B cell (primary cell): ENCODE data around the gene NUBP2. TPM values are rescaled to one million over a fixed set of nuclear protein-coding genes. Genes with fewer than 3 reads are reported as not detected.

Experiments
- ATAC-seq: fragments of 200-7000 bp; cut with Tn5 transposase; one replicate; pipeline ENCODE4 v1.10.0; 2021; ENCODE audit warnings: low read depth, mild to moderate bottlenecking, moderate number of reproducible peaks, moderate library complexity
- CTCF ChIA-PET: fragments of 350-600 bp; sonication (Branson Sonifier 250); formaldehyde crosslinking; loops from one replicate; lab custom pipeline; 2021; ENCODE audit warnings: antibody characterized with exemption, inconsistent platforms; lab: Charles Lee
- POLR2A ChIA-PET: fragments of 350-600 bp; sonication (Branson Sonifier 250); formaldehyde crosslinking; loops from one replicate; lab custom pipeline; 2021; ENCODE audit warnings: antibody characterized with exemption; lab: Charles Lee
- DNase-seq: peaks from one replicate; pipeline ENCODE4 v3.0.0; 2013
- H2AFZ ChIP-seq: 2 replicates; pipeline ENCODE4 v1.6.1; 2012; ENCODE audit warnings: mild to moderate bottlenecking, low read depth, low read length; ENCODE audit not compliant: insufficient read depth, poor library complexity, severe bottlenecking
- H3K27ac ChIP-seq, 2 donors: 1 replicate in 1 of 2; 2 replicates in 1 of 2; pipeline ENCODE4 v1.5.1; 2012 to 2013; ENCODE audit warnings: low read length in 2 of 2, mild to moderate bottlenecking in 2 of 2, moderate library complexity in 1 of 2
- H3K27me3 ChIP-seq, 4 experiments: fragments of 200-600 bp in 1 of 4; sonication (generic) in 1 of 4; replicated peaks in 1 of 4; 1 replicate in 2 of 4; 2 replicates in 2 of 4; pipeline versions ENCODE4 v1.6.1 to v1.7.0; 2013 to 2016; ENCODE audit warnings: low read length in 3 of 4, mild to moderate bottlenecking in 2 of 4, mixed read lengths in 1 of 4, moderate library complexity in 1 of 4; ENCODE audit not compliant: insufficient read depth in 4 of 4, control insufficient read depth in 3 of 4; ENCODE audit errors: control extremely low read depth in 1 of 4
- H3K36me3 ChIP-seq, 2 experiments: replicated peaks in 1 of 2; 1 replicate in 1 of 2; 2 replicates in 1 of 2; pipeline versions ENCODE4 v1.6.1 to v1.7.1; 2013; ENCODE audit warnings: low read length in 1 of 2; ENCODE audit not compliant: insufficient read depth in 2 of 2, control insufficient read depth in 1 of 2; ENCODE audit errors: control extremely low read depth in 1 of 2, extremely low read depth in 1 of 2
- H3K4me1 ChIP-seq, 2 donors: fragments of 200-600 bp in 1 of 2; sonication (generic) in 1 of 2; 1 replicate in 1 of 2; 2 replicates in 1 of 2; pipeline versions ENCODE4 v1.5.1 to v1.6.1; 2013 to 2017; ENCODE audit warnings: low read length in 2 of 2; ENCODE audit not compliant: control insufficient read depth in 2 of 2, insufficient read depth in 2 of 2
- H3K4me2 ChIP-seq: replicated peaks from 2 replicates; pipeline ENCODE3; 2012; ENCODE audit warnings: mild to moderate bottlenecking, low read depth, low read length; ENCODE audit not compliant: poor library complexity, severe bottlenecking
- H3K4me3 ChIP-seq, 5 experiments: fragments of 200-600 bp in 1 of 5; sonication (generic) in 1 of 5; 1 replicate in 3 of 5; 2 replicates in 2 of 5; pipeline versions ENCODE4 v1.5.1 to v1.7.0; 2011 to 2016; ENCODE audit warnings: low read length in 4 of 5, mild to moderate bottlenecking in 4 of 5, low read depth in 2 of 5, control low read depth in 1 of 5, moderate library complexity in 1 of 5; ENCODE audit not compliant: insufficient read depth in 1 of 5; ENCODE audit errors: control extremely low read depth in 1 of 5, extremely low read depth in 1 of 5
- H3K79me2 ChIP-seq: fragments of 200-600 bp; sonication (generic); one replicate; pipeline ENCODE4 v1.6.0; 2016; ENCODE audit warnings: low read length; ENCODE audit not compliant: control insufficient read depth, insufficient read depth
- H3K9ac ChIP-seq: fragments of 200-600 bp; sonication (generic); 2 replicates; pipeline ENCODE4 v1.6.1; 2017; ENCODE audit warnings: mild to moderate bottlenecking, low read length, moderate library complexity
- H3K9me3 ChIP-seq, 3 donors: one replicate each; pipeline versions ENCODE4 v1.6.1 to v1.7.1; 2013; ENCODE audit warnings: low read length in 2 of 3; ENCODE audit not compliant: control insufficient read depth in 2 of 3, insufficient read depth in 1 of 3; ENCODE audit errors: control extremely low read depth in 1 of 3
- H4K20me1 ChIP-seq: 2 replicates; pipeline ENCODE4 v1.6.0; 2012; ENCODE audit warnings: mild to moderate bottlenecking, low read length; ENCODE audit not compliant: insufficient read depth, control insufficient read depth, poor library complexity, severe bottlenecking
- H3K27ac Mint-ChIP-seq: one replicate; pipeline ENCODE4 v1.8.0; 2021; ENCODE audit warnings: mixed read lengths
- H3K27me3 Mint-ChIP-seq: one replicate; pipeline ENCODE4 v1.8.0; 2021; ENCODE audit warnings: mixed read lengths
- H3K4me1 Mint-ChIP-seq: one replicate; pipeline ENCODE4 v1.8.0; 2021; ENCODE audit warnings: mixed read lengths
- H3K4me3 Mint-ChIP-seq: one replicate; pipeline ENCODE4 v1.8.0; 2021; ENCODE audit warnings: mixed read lengths
- H3K9me3 Mint-ChIP-seq: one replicate; pipeline ENCODE4 v1.8.0; 2022; ENCODE audit warnings: mixed read lengths; ENCODE audit not compliant: insufficient read depth
- EZH2 ChIP-seq: IDR thresholded peaks from 2 replicates; pipeline ENCODE4 v1.6.1; 2012; ENCODE audit warnings: borderline replicate concordance, low read depth, mild to moderate bottlenecking, moderate library complexity, low read length; ENCODE audit not compliant: insufficient read depth, poor library complexity, severe bottlenecking
- WGBS: methylation state at CpG from one replicate; pipeline ENCODE4 v1.1.5; 2013; ENCODE audit warnings: missing lambda C conversion rate; ENCODE audit not compliant: insufficient coverage; 5-methylcytosine and 5-hydroxymethylcytosine counted together
- intact Hi-C: fragments of 100-400 bp; cut with micrococcal nuclease; formaldehyde crosslinking; loops from one replicate; pipeline ENCODE4 v1.10.0; 2022
- polyA plus RNA-seq: library from polyadenylated mRNA; depleted of rRNA; stranded (reverse); fragments of >200 nt; gene quantifications from 2 replicates; pipeline ENCODE4 v1.2.3, GENCODE V29; 2012
- total RNA-seq, 2 donors: library from RNA; stranded (reverse); fragments of 120-200 nt in 1 of 2; gene quantifications; 1 replicate in 1 of 2; 2 replicates in 1 of 2; pipeline versions ENCODE4 v1.2.3 to v1.2.4, GENCODE V29; 2013 to 2022
- TF ChIP-seq, protein P1 (sequence below): fragments of 200-600 bp; IDR thresholded peaks from one replicate; pipeline ENCODE4 v1.8.0; 2022; ENCODE audit warnings: antibody characterized with exemption, mild to moderate bottlenecking

Gene NUBP2
- total and polyA plus RNA-seq, 2 donors (not counting 1 experiment from before 2014, with no cell fraction given), result 50.2 to 71.7 TPM

DNA sequence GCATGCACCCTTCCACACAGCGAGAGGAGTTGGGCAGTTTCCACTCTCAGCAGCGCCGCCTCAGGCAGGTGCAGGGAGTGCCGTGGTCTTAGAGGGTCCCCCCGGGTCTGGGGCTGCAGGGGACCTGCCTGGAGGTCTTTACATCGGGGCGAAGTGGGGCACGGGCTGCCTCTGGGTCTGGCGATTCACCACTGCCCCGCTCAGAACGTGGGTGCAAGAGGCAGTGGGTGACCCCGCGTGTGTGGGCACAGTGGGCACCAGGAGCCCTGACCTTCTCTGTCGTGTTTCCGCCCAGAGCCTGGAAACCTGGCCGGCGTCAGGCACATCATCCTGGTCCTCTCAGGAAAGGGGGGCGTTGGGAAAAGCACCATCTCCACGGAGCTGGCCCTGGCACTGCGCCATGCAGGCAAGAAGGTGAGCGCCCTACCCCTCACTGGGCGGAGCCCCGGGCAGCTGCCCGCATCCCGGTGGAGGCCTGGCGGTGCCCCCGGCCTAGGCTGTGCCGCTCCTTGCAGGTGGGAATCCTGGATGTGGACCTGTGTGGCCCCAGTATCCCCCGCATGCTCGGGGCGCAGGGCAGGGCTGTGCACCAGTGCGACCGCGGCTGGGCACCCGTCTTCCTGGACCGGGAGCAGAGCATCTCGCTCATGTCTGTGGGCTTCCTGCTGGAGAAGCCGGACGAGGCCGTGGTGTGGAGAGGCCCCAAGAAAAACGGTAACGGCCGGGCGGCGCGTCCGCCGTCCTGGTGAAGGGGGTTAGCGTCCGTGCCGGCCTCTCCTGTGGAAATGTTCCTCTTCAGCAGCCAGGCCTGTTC, 3.7 kb downstream of the NUBP2 start:
- no peaks in the 10 kb centered on the region for H3K27me3 Mint-ChIP-seq
- no peaks in the 10 kb centered on the region for H3K9me3 Mint-ChIP-seq
- H3K9me3 ChIP-seq, result no peaks in the 10 kb centered on the region
- H4K20me1 ChIP-seq, result peaks cover 62% of the 10 kb centered on the region
- ATAC-seq, result no peak
- no peak overlapping the region for H3K27ac ChIP-seq
- no peaks in the 10 kb centered on the region for H3K27me3 ChIP-seq
- peaks cover 0 to 33% of the 10 kb centered on the region in 2 experiments for H3K36me3 ChIP-seq
- H3K79me2 ChIP-seq, result peaks cover 70% of the 10 kb centered on the region
- H3K4me2 ChIP-seq, result no peak overlapping the region
- H3K4me1 ChIP-seq, result peaks cover 4 to 17% of the 10 kb centered on the region in 2 donors
- intact Hi-C loops, result no loop called here
- POLR2A ChIA-PET, result no interaction called here
- H3K9ac ChIP-seq, result no peak overlapping the region
- H2AFZ ChIP-seq, result no peak overlapping the region
- H3K4me3 ChIP-seq, result no peak overlapping the region
- H3K27ac Mint-ChIP-seq, result no peak overlapping the region
- no peak for DNase-seq
- 97% methylated on average over 51 of the region's 51 CpGs for WGBS
- CTCF ChIA-PET, result no interaction called here
- H3K4me1 Mint-ChIP-seq, result peaks cover 15% of the 10 kb centered on the region
- no peak overlapping the region for H3K4me3 Mint-ChIP-seq
- TF ChIP-seq, protein P1, sequence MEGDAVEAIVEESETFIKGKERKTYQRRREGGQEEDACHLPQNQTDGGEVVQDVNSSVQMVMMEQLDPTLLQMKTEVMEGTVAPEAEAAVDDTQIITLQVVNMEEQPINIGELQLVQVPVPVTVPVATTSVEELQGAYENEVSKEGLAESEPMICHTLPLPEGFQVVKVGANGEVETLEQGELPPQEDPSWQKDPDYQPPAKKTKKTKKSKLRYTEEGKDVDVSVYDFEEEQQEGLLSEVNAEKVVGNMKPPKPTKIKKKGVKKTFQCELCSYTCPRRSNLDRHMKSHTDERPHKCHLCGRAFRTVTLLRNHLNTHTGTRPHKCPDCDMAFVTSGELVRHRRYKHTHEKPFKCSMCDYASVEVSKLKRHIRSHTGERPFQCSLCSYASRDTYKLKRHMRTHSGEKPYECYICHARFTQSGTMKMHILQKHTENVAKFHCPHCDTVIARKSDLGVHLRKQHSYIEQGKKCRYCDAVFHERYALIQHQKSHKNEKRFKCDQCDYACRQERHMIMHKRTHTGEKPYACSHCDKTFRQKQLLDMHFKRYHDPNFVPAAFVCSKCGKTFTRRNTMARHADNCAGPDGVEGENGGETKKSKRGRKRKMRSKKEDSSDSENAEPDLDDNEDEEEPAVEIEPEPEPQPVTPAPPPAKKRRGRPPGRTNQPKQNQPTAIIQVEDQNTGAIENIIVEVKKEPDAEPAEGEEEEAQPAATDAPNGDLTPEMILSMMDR, result no peak
- TF ChIP-seq EZH2, result no peak

DNA sequence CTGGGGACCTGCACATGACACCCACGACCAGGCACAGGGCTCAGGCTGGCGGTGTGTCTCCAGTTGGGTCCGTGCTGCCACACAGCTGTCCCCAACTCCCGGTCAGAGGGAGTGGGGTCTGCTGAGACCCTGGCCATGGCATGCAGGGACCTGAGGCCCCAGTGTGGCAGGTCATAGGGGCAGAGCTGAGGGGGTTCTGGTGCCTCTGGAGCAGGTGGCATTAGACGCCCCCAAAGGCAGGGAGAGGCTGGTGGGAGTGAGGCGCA, 4.2 kb downstream of the NUBP2 start:
- Histone ChIP-seq H3K79me2 (peaks cover 65% of the 10 kb centered on the region), H3K36me3 (peaks cover 0 to 33% of the 10 kb centered on the region in 2 experiments), H4K20me1 (peaks cover 57% of the 10 kb centered on the region), H3K27ac (no peak overlapping the region), H3K4me2 (no peak overlapping the region), H3K9me3 (no peaks in the 10 kb centered on the region), H3K27me3 (no peaks in the 10 kb centered on the region), H3K9ac (no peak overlapping the region), H3K4me1 (peaks cover 0 to 12% of the 10 kb centered on the region in 2 donors), H3K4me3 (no peak overlapping the region), H2AFZ (no peak overlapping the region)
- DNase-seq (no peak), ATAC-seq (no peak)
- intact Hi-C loops, result no loop called here
- Mint-ChIP-seq H3K4me3 (no peak overlapping the region), H3K27me3 (no peaks in the 10 kb centered on the region), H3K27ac (no peak overlapping the region), H3K9me3 (no peaks in the 10 kb centered on the region), H3K4me1 (peaks cover 10% of the 10 kb centered on the region)
- WGBS, result 96% methylated on average over 6 of the region's 6 CpGs
- POLR2A ChIA-PET, result interaction anchor here (0.5 kb wide), 1 partner anchor 14 kb away, joined by 3 read pairs; the partner anchor contains the start of genes EME2 and MRPS34
- TF ChIP-seq, protein P1, result no peak
- TF ChIP-seq EZH2, result no peak
- CTCF ChIA-PET, result no interaction called here
